GM12872 (cell line): Measurements from ENCODE around the gene CNTNAP2.

Source experiments
- TF ChIP-seq, protein P1 (sequence below): IDR thresholded peaks from 3 replicates; pipeline ENCODE4 v1.5.1; 2011; ENCODE audit warnings: low read depth, mild to moderate bottlenecking, low read length, moderate library complexity; ENCODE audit not compliant: insufficient read depth

Gene CNTNAP2

GRCh38 chr7:147015999-147016398, 899.4 kb downstream of the CNTNAP2 start:
- TF ChIP-seq, protein P1, sequence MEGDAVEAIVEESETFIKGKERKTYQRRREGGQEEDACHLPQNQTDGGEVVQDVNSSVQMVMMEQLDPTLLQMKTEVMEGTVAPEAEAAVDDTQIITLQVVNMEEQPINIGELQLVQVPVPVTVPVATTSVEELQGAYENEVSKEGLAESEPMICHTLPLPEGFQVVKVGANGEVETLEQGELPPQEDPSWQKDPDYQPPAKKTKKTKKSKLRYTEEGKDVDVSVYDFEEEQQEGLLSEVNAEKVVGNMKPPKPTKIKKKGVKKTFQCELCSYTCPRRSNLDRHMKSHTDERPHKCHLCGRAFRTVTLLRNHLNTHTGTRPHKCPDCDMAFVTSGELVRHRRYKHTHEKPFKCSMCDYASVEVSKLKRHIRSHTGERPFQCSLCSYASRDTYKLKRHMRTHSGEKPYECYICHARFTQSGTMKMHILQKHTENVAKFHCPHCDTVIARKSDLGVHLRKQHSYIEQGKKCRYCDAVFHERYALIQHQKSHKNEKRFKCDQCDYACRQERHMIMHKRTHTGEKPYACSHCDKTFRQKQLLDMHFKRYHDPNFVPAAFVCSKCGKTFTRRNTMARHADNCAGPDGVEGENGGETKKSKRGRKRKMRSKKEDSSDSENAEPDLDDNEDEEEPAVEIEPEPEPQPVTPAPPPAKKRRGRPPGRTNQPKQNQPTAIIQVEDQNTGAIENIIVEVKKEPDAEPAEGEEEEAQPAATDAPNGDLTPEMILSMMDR = no peak

- TF ChIP-seq, protein P1 = no peak
These were observed 905.5 kb downstream of the CNTNAP2 start for GRCh38 chr7:147022056-147022455.

DNA sequence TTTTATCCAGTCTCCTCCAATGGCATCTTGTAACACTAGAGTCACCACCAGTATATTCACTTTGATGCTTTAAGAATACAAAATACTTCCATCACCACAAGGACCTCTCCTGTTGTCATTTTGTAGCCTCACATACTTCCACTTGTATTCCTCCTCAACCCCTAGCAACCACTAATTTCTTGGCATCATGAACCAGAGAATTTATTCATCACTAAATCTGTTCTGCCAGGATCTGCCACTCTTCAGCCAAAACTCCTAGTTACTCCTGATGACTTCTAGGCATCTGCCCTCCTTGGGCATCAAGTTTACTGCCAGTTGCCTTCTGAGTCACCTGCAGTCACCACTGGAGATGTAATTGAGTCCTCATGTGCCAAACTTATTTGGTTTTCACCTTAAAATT, 906.8 kb downstream of the CNTNAP2 start:
- TF ChIP-seq, protein P1 = no peak

- TF ChIP-seq, protein P1 = no peak
These were observed 913.4 kb downstream of the CNTNAP2 start for GRCh38 chr7:147029953-147030352.

GRCh38 chr7:147033641-147034040, 917.0 kb downstream of the CNTNAP2 start:
- TF ChIP-seq, protein P1 = no peak

DNA sequence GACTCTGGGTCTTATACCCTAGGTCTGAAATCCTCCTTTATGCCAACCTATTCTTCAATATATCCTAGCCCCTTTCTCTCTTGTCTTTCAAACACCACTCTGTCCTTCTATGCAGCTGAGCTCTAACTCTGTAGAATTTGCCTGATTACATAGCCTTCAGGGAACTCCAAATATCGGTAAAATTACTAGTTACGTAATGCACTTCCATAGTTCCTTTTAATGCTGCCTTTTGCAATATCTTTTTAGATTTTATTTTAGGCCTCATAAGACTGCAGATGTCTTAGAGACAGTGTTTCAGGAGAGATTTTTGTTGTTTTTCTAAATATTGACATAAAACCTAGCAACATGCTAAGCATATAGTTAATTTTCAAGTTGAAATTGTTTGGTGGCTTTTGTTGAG, 924.8 kb downstream of the CNTNAP2 start:
- TF ChIP-seq, protein P1 = no peak

- TF ChIP-seq, protein P1 = no peak
These were observed 928.3 kb downstream of the CNTNAP2 start for GRCh38 chr7:147044941-147045340.

- TF ChIP-seq, protein P1 = no peak
These were observed 931.1 kb downstream of the CNTNAP2 start for GRCh38 chr7:147047696-147048095.
